Ovary (tissue), 3 donors: ENCODE results near the gene GLIPR1.

Experiments
- CTCF ChIP-seq, 3 donors: fragments of 450-650 bp in 2 of 3; fragments of 200-600 bp in 1 of 3; IDR thresholded peaks; one replicate each; pipeline versions ENCODE4 v1.5.1 to v1.8.0; 2016 to 2022; ENCODE audit warnings: antibody characterized with exemption in 3 of 3, mild to moderate bottlenecking in 1 of 3
- EP300 ChIP-seq: sonication (generic); formaldehyde crosslinking; IDR thresholded peaks from one replicate; pipeline ENCODE4 v1.6.1; 2017; ENCODE audit warnings: antibody characterized with exemption
- POLR2A ChIP-seq: fragments of 450-650 bp; IDR thresholded peaks from one replicate; pipeline ENCODE4 v1.6.1; 2017; ENCODE audit warnings: antibody characterized with exemption, mild to moderate bottlenecking, moderate library complexity
- donor health status: DM: no; HTN: no; CAD: no.

GRCh38 chr12:75439048-75439447 is 41.5 kb upstream of the GLIPR1 start:
- TF ChIP-seq POLR2A (no peak), CTCF (IDR thresholded peaks at IDR 0.05) (no peak), EP300 (no peak)
